WERI-Rb-1 (cell line): ENCODE measurements around the gene KIF5A.
A peak's percentile ranks its signal among the peaks of the same experiment; 100 is the strongest.
"Not testable (repeated sequence)": the region's sequence is repeated elsewhere in the genome, so short reads cannot be mapped to it uniquely, and the experiment has no call there.

Source experiments
- DNase-seq: peaks from one replicate; pipeline ENCODE4 v3.0.0-alpha.2; 2020
- H3K27ac ChIP-seq: fragments of 250-450 bp; sonication (Bioruptor Pico); 2 replicates; pipeline ENCODE4 v1.5.1; 2020; ENCODE audit warnings: mild to moderate bottlenecking, moderate library complexity
- H3K27me3 ChIP-seq: fragments of 250-450 bp; sonication (Bioruptor Pico); 2 replicates; pipeline ENCODE4 v1.5.1; 2021; ENCODE audit warnings: mild to moderate bottlenecking, low read depth, moderate library complexity; ENCODE audit not compliant: insufficient read depth, severe bottlenecking
- H3K36me3 ChIP-seq: fragments of 250-450 bp; sonication (Bioruptor Pico); 2 replicates; pipeline ENCODE4 v1.5.1; 2020; ENCODE audit warnings: mild to moderate bottlenecking, moderate library complexity
- H3K4me3 ChIP-seq: 2 replicates; pipeline ENCODE4 v1.5.1; 2011; ENCODE audit warnings: low read depth, mild to moderate bottlenecking, control low read depth, low read length
- H3K9me3 ChIP-seq: fragments of 250-450 bp; sonication (Bioruptor Pico); 2 replicates; pipeline ENCODE4 v1.5.1; 2021; ENCODE audit warnings: mild to moderate bottlenecking, moderate library complexity; ENCODE audit not compliant: severe bottlenecking
- CTCF ChIP-seq: IDR thresholded peaks from 2 replicates; pipeline ENCODE4 v1.5.1; 2011; ENCODE audit warnings: low read depth, mild to moderate bottlenecking, control low read depth, inconsistent platforms, low read length

Gene KIF5A

GRCh38 chr12:57549909-57550640 is at the start of gene KIF5A:
Gene KIF5A (plus strand): TSS chr12:57550044. CDS start chr12:57550272, 228 bp downstream.
- peak; percentile 29; the same call in 1 of the 2 replicates for TF ChIP-seq CTCF
- H3K9me3 ChIP-seq: no peaks in the 10 kb centered on the region
- peaks cover 4% of the 10 kb centered on the region for H3K36me3 ChIP-seq
- peak; percentile 69 for DNase-seq
- H3K27me3 ChIP-seq: no peaks in the 10 kb centered on the region
- H3K4me3 ChIP-seq: peak within 1 kb of the TSS; percentile 50
- H3K27ac ChIP-seq: 0 out of 2 replicates have a peak within 1 kb of the TSS, but pooled peaks have one; percentile 24

GRCh38 chr12:57500213-57500612 is 49.6 kb upstream of the KIF5A start:
- H3K27ac ChIP-seq: no peak overlapping the region
- no peak overlapping the region for H3K4me3 ChIP-seq
- H3K27me3 ChIP-seq: no peaks in the 10 kb centered on the region
- H3K36me3 ChIP-seq: peaks cover 94% of the 10 kb centered on the region
- H3K9me3 ChIP-seq: no peaks in the 10 kb centered on the region
- no peak for TF ChIP-seq CTCF
- no peak for DNase-seq

DNA sequence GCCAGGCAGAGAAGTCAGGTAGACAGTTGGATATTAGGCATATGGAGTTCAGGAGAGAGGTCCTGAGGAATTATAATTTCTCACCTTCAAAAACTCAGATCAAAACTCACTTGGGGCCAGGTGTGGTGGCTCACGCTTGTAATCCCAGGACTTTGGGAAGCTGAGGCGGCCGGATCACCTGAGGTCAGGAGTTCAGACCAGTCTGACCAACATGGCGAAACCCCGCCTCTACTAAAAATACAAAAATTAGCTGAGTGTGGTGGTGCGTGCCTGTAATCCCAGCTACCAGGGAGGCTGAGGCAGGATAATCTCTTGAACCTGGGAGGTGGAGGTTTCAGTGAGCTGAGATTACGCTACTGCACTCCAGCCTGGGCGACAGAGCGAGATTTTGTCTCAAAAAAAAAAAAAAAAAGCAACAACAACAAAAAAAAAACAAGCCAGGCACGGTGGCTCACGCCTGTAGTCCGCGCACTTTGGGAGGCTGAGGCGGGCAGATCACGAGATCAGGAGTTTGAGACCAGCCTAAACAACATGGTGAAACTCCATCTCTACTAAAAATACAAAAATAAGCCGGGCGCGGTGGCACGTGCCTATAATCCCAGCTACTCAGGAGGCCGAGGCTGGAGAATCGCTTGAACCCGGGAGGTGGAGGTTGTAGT is 47.4 kb upstream of the KIF5A start:
- H3K36me3 ChIP-seq: peaks cover 90% of the 10 kb centered on the region
- H3K9me3 ChIP-seq, H3K4me3 ChIP-seq, H3K27ac ChIP-seq, DNase-seq, H3K27me3 ChIP-seq: not testable (repeated sequence)

DNA sequence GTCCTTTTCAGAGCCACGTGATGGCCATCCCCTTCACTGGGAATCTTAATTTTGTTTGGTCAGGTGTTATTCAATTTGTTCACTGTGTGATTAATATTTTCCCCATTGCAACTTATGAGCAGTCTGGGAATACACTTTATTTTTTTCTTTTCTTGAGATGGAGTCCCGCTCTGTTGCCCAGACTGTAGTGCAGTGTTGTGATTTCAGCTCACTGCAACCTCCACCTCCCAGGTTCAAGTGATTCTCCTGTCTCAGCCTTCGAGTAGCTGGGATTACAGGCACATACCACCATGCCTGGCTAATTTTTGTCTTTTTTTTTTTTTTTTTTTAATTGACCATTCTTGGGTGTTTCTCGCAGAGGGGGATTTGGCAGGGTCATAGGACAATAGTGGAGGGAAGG is 43.3 kb upstream of the KIF5A start:
- DNase-seq, H3K4me3 ChIP-seq, H3K27ac ChIP-seq, H3K27me3 ChIP-seq, H3K9me3 ChIP-seq: not testable (repeated sequence)
- H3K36me3 ChIP-seq: peaks cover 87% of the 10 kb centered on the region

GRCh38 chr12:57507796-57508195 is 42.0 kb upstream of the KIF5A start:
- H3K4me3 ChIP-seq, H3K9me3 ChIP-seq, H3K27me3 ChIP-seq, DNase-seq, H3K27ac ChIP-seq: not testable (repeated sequence)
- H3K36me3 ChIP-seq: peaks cover 87% of the 10 kb centered on the region

GRCh38 chr12:57511161-57511560 is 38.7 kb upstream of the KIF5A start:
- peaks cover 84% of the 10 kb centered on the region for H3K36me3 ChIP-seq
- H3K27ac ChIP-seq: no peak overlapping the region
- no peak for DNase-seq
- no peaks in the 10 kb centered on the region for H3K27me3 ChIP-seq
- TF ChIP-seq CTCF: no peak
- no peaks in the 10 kb centered on the region for H3K9me3 ChIP-seq
- no peak overlapping the region for H3K4me3 ChIP-seq

- DNase-seq: no peak
- no peaks in the 10 kb centered on the region for H3K9me3 ChIP-seq
- no peak overlapping the region for H3K27ac ChIP-seq
- no peaks in the 10 kb centered on the region for H3K27me3 ChIP-seq
- TF ChIP-seq CTCF: no peak
- peaks cover 85% of the 10 kb centered on the region for H3K36me3 ChIP-seq
- H3K4me3 ChIP-seq: no peak overlapping the region
Measured at GRCh38 chr12:57511588-57512325, 38.1 kb upstream of the KIF5A start.
